AG04450 (cell line): ENCODE data around the gene GSTM1. TPM values are rescaled to one million over a fixed set of nuclear protein-coding genes. Genes with fewer than 3 reads are reported as not detected.

Source experiments
- CTCF ChIA-PET: fragments of 300-600, 350-600 bp; formaldehyde crosslinking; extraction: SDS; loops from one replicate; lab custom pipeline; 2022; ENCODE audit warnings: antibody characterized with exemption, inconsistent platforms; lab: Charles Lee
- POLR2A ChIA-PET: fragments of 350-600 bp; formaldehyde crosslinking; extraction: SDS; loops from one replicate; lab custom pipeline; 2021; ENCODE audit warnings: antibody characterized with exemption, inconsistent platforms; lab: Yijun Ruan, JAX
- DNase-seq: peaks from one replicate; pipeline ENCODE4 v3.0.0-alpha.2; 2011; ENCODE audit warnings: low read depth, low spot score
- H3K27ac ChIP-seq: one replicate; pipeline ENCODE4 v1.5.1; 2012; ENCODE audit warnings: low read depth, low read length, control low read depth
- H3K27me3 ChIP-seq: one replicate; pipeline ENCODE4 v1.6.0; 2012; ENCODE audit warnings: low read length; ENCODE audit not compliant: control insufficient read depth, insufficient read depth
- H3K4me3 ChIP-seq: 2 replicates; pipeline ENCODE4 v1.5.1; 2011; ENCODE audit warnings: mild to moderate bottlenecking, low read depth, low read length, control low read depth
- H3K9me3 ChIP-seq: 2 replicates; pipeline ENCODE4 v1.5.1; 2012; ENCODE audit warnings: low read length; ENCODE audit not compliant: control insufficient read depth, insufficient read depth
- CTCF ChIP-seq: IDR thresholded peaks from 2 replicates; pipeline ENCODE4 v1.5.1; 2011; ENCODE audit warnings: low read depth, low read length, control low read depth, inconsistent platforms
- polyA plus RNA-seq: library from polyadenylated mRNA; depleted of rRNA; stranded (reverse); fragments of >200 nt; gene quantifications from 2 replicates; pipeline ENCODE4 v1.2.3, GENCODE V29; 2011

GSTM1 gene
- polyA plus RNA-seq, 1 experiment = 1.6 TPM

DNA sequence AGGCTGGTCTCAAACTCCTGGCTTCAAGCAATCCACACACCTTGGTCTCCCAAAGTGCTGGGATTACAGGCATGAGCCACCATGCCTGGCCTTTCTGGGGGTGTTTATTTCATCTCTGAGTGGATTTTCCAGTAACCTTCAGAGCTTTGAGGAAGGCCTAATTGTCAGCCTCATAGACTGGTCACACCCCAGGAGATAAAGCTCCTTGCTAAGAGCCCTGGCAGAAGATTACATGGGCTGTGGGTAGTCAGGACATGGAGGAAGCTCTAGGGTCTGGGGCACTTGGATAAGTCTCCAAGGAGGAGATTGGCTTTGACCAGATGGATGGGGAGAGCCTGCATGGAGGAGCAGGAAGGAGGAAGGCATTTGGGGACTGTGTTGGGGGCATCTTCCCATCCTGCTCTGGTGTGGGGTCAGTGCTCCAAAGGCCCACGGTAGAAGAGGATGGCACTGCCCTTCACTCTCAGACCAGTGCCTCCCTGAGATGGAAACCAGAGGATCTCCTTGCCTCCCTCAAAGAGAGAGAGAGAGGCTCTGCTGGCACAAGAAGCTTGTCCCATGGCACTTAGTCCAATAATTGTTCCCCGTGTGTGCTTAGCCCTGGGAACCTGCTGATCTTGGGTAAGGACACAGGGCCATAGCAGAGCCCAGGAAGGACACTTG is 46.4 kb upstream of the GSTM1 start:
- Histone ChIP-seq H3K4me3 (no peak overlapping the region), H3K27ac (no peak overlapping the region), H3K9me3 (no peaks in the 10 kb centered on the region), H3K27me3 (no peaks in the 10 kb centered on the region)
- no peak for DNase-seq
- ChIA-PET CTCF (interaction anchor here (0.8 to 10.9 kb wide), 27 partner anchors 10 to 370 kb away, joined by 3 to 365 read pairs (median 8); partner anchors contain the start of genes AHCYL1, AMIGO1, AMPD2 and EPS8L3), POLR2A (interaction anchor here (1.0 to 2.2 kb wide), 2 partner anchors 14 to 93 kb away, joined by 3 to 15 read pairs; partner anchors contain the start of genes GNAI3 and GSTM4)
- no peak for TF ChIP-seq CTCF

DNA sequence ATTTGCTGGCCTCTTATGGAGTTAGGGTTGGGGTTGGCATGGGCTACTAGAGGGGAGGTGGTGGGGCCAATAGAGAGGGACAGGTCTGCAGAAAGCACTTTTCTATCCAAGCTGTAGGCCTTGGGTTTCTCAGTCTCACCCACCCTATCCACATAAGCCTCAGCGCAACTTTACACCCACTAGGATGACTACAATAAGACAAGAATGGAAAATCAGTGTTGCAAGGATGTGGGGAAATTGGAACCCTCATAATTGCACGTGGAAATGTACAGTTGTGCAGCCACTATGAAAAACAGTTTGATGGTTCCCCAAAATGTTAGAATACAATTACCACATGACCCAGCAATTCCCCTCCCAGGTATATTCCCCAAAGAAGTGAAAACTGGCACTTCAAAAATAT is 45.8 kb upstream of the GSTM1 start:
- CTCF ChIA-PET = interaction anchor here (1.1 to 10.9 kb wide), 7 partner anchors 9 to 353 kb away, joined by 3 to 365 read pairs (median 64); partner anchors contain the start of genes AHCYL1 and AMIGO1
- POLR2A ChIA-PET = interaction anchor here (0.6 kb wide), 1 partner anchor 96 kb away, joined by 3 read pairs; no protein-coding TSS in a partner anchor
- TF ChIP-seq CTCF = no peak
- Histone ChIP-seq H3K4me3 (no peak overlapping the region), H3K27me3 (no peaks in the 10 kb centered on the region), H3K27ac (no peak overlapping the region), H3K9me3 (no peaks in the 10 kb centered on the region)
- no peak for DNase-seq

DNA sequence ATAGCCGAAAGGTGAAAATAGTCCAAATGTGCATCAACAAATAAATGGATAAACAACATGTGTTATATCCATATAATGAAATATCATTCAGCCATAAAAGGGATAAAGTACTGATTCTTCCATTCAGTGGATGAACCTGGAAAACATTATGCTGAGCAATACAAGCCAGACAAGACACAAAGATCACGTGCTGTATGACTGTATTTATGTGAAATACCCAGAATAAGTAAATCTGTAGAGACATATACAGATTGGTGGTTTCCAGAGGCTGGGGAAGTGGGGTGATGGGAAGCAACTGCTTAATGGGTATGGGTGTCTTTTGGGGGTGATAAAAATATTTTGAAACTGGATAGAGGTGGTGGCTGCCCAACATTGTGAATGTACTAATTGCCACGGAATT is 45.0 kb upstream of the GSTM1 start:
- no peaks in the 10 kb centered on the region for H3K9me3 ChIP-seq
- CTCF ChIA-PET = interaction anchor here (0.6 to 10.9 kb wide), 12 partner anchors 8 to 343 kb away, joined by 3 to 365 read pairs (median 4); partner anchors contain the start of genes AHCYL1, GSTM2 and GSTM4
- POLR2A ChIA-PET = interaction anchor here (1.0 kb wide), 1 partner anchor 131 kb away, joined by 3 read pairs; no protein-coding TSS in a partner anchor
- no peak overlapping the region for H3K4me3 ChIP-seq
- TF ChIP-seq CTCF = no peak
- no peak overlapping the region for H3K27ac ChIP-seq
- no peak for DNase-seq
- H3K27me3 ChIP-seq = no peaks in the 10 kb centered on the region

DNA sequence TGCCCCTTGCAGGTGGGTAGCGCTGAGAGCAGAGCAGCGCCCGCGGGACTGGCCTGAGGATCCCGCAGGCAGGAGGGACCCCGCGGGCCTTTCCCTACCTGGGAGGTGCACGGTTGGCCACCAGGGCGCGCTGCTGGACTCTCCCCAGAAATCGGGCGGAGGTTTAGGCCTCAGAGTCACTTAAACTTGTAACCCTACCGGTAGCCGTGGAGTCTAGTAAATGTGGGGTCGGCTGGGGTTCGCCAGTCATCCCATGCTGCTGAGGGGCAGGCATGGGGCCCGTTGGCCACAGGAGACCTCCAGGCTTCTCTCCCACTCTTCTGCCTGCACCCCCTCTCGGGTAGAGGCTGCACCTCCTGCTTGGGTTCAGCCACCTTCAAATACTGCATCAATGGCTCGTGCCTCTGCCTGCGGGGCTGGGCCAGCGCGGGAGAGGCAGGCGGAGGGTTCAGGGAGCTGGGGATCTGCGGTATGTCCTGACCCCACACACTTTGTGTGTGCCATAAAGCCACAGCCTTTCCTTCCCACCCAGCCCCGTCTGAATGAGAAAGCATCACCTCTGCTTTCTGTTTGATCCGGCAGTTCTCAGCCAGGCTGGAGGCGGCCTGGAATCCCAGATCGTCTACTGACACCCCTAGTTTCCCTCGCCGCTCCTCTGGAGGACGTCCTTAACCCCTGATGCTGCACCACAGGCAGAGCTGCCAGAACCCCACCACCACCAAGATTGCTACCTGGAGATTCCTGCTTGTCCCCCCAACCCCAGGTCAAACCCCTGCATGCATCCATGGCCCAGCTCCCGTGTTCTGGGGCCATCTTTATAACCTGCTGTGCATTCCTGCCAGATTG is 44.0 kb upstream of the GSTM1 start:
- H3K27ac ChIP-seq = no peak overlapping the region
- H3K4me3 ChIP-seq = no peak overlapping the region
- CTCF ChIA-PET = interaction anchor here (0.7 to 10.9 kb wide), 12 partner anchors 9 to 345 kb away, joined by 3 to 365 read pairs (median 4); partner anchors contain the start of genes AHCYL1, GSTM2 and GSTM4
- POLR2A ChIA-PET = interaction anchor here (0.7 to 1.0 kb wide), 3 partner anchors 98 to 509 kb away, joined by 3 read pairs; no protein-coding TSS in a partner anchor
- no peaks in the 10 kb centered on the region; the same call in 1 of the 2 replicates for H3K9me3 ChIP-seq
- H3K27me3 ChIP-seq = no peaks in the 10 kb centered on the region
- TF ChIP-seq CTCF = peak; percentile 87
- DNase-seq = no peak
